Adrenal gland (tissue), 12 donors: Measurements from ENCODE around the gene ZBTB46. TPM values are rescaled to one million over a fixed set of nuclear protein-coding genes. Genes with fewer than 3 reads are reported as not detected.
"Not testable (repeated sequence)": the region's sequence is repeated elsewhere in the genome, so short reads cannot be mapped to it uniquely, and the experiment has no call there.

Source experiments
- DNase-seq, 7 donors: peaks; one replicate each; pipeline ENCODE4 v3.0.0-alpha.2; 2019 to 2020
- H3K27ac ChIP-seq, 5 donors: fragments of 200-600 bp; sonication (generic) in 4 of 5; 1 replicate in 3 of 5; 2 replicates in 2 of 5; pipeline versions ENCODE4 v1.5.1 to v1.8.0; 2016 to 2020; ENCODE audit warnings: mild to moderate bottlenecking in 1 of 5
- H3K27me3 ChIP-seq: fragments of 200-600 bp; 2 replicates; pipeline ENCODE4 v1.8.0; 2021
- H3K36me3 ChIP-seq, 2 donors: fragments of 200-600 bp; replicated peaks in 1 of 2; 1 replicate in 1 of 2; 2 replicates in 1 of 2; pipeline versions ENCODE4 v1.5.1 to v1.8.0; 2018 to 2022
- H3K4me1 ChIP-seq, 2 donors: fragments of 200-600 bp; replicated peaks in 1 of 2; 1 replicate in 1 of 2; 2 replicates in 1 of 2; pipeline versions ENCODE4 v1.5.1 to v1.8.0; 2018 to 2021
- H3K4me3 ChIP-seq, 4 donors: fragments of 200-600 bp; sonication (generic) in 3 of 4; one replicate each; pipeline ENCODE4 v1.5.1; 2016 to 2018
- H3K9me3 ChIP-seq, 3 donors: fragments of 200-600 bp; sonication (generic) in 1 of 3; replicated peaks in 1 of 3; 1 replicate in 2 of 3; 2 replicates in 1 of 3; pipeline versions ENCODE4 v1.5.1 to v1.8.0; 2016 to 2021
- CTCF ChIP-seq, 6 experiments: fragments of 450-650 bp in 4 of 6; fragments of 200-600 bp in 2 of 6; sonication (generic) in 1 of 6; IDR thresholded peaks; 1 replicate in 5 of 6; 2 replicates in 1 of 6; pipeline versions ENCODE4 v1.5.1 to v1.8.0; 2016 to 2021; ENCODE audit warnings: antibody characterized with exemption in 6 of 6, mild to moderate bottlenecking in 2 of 6, moderate library complexity in 1 of 6
- POLR2A ChIP-seq, 2 donors: fragments of 450-650 bp; IDR thresholded peaks; one replicate each; pipeline ENCODE4 v1.6.1; 2017; ENCODE audit warnings: antibody characterized with exemption in 2 of 2, mild to moderate bottlenecking in 2 of 2, moderate library complexity in 1 of 2
- WGBS, 4 donors: extraction: QIAGEN DNeasy Blood & Tissue Kit in 2 of 4; methylation state at CpG; one replicate each; pipeline versions ENCODE4 v1.1.5 to v1.1.7; 2013 to 2017; 5-methylcytosine and 5-hydroxymethylcytosine counted together
- intact Hi-C, 2 donors: fragments of 100-400 bp; cut with DNase I; formaldehyde crosslinking; loops; one replicate each; pipeline versions ENCODE4 v1.14.1 to v1.15.0; 2022 to 2023
- polyA plus RNA-seq, 3 donors: library from polyadenylated mRNA; stranded (reverse); fragments of 200-250 nt in 2 of 3; fragments of 350-450 nt in 1 of 3; fragmentation: Illumina TruSeq in 1 of 3; extraction: RNeasy Lipid Tissue Mini Kit (QIAGEN cat#74804) in 1 of 3; gene quantifications; one replicate each; pipeline ENCODE4 v1.2.3, GENCODE V29; 2013 to 2014
- total RNA-seq, 9 donors: library from RNA; depleted of rRNA in 4 of 9; stranded (reverse); fragments of >200 nt in 4 of 9; fragments of 120-200 nt in 1 of 9; fragmentation: NEBNext Ultra II Directional in 1 of 9; extraction: Animal tissue kit (Norgen Biotek cat#: 25700) in 1 of 9; gene quantifications; one replicate each; pipeline versions ENCODE4 v1.1.0 to v1.2.4, GENCODE V29; 2013 to 2023
- donor health status: healthy with polysubstance abuse.
- donor health status: Bipolar disorder and iron deficiency.
- donor health status: DM: yes; HTN: yes; CAD: no.
- donor health status: DM: no; HTN: no; CAD: no.
- donor health status: DM: no; HTN: no; CAD: no.
- donor health status: DM: yes; HTN: yes; CAD: no.

ZBTB46 gene
- total and polyA plus RNA-seq, 12 donors, result 0.77 to 22.4 (median 10.6) TPM

GRCh38 chr20:63802469-63803240 is 28.4 kb downstream of the ZBTB46 start:
- TF ChIP-seq CTCF (IDR thresholded peaks at IDR 0.05) (no peak), POLR2A (IDR thresholded peaks at IDR 0.05) (no peak)
- H3K27ac ChIP-seq, result peak overlapping the region in 1 of 5 donors; percentile 74

DNA sequence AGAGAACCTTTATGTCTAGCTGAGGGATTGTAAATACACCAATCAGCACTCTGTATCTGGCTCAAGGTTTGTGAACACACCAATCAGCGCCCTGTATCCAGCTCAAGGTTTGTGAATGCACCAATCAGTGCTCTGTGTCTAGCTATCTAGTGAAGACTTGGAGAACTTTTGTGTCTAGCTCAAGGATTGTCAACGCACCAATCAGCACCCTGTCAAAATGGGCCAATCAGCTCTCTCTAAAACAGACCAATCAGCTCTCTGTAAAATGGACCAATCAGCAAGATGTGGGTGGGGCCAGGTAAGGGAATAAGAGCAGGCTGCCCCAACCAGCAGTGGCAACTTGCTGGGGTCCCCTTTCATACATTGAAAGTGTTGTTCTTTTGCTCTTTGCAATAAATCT is 29.9 kb downstream of the ZBTB46 start:
- H3K4me3 ChIP-seq, H3K4me1 ChIP-seq, intact Hi-C loops, H3K27ac ChIP-seq, DNase-seq, H3K36me3 ChIP-seq, H3K9me3 ChIP-seq, H3K27me3 ChIP-seq: not testable (repeated sequence)
- 61 to 100% (median 97%) methylated on average over 2 of the region's 2 CpGs for WGBS, 4 donors

More at GRCh38 chr20:63802469-63803240, 28.4 kb downstream of the ZBTB46 start:
- H3K9me3 ChIP-seq, result no peaks in the 10 kb centered on the region
- intact Hi-C loops, result no loop called here
- H3K4me3 ChIP-seq, result no peak overlapping the region
- no peak for DNase-seq
- WGBS, 4 donors, result 87 to 91% (median 90%) methylated on average over 30 to 51 of the region's 51 CpGs
- H3K36me3 ChIP-seq, result no peaks in the 10 kb centered on the region
- H3K4me1 ChIP-seq, result no peaks in the 10 kb centered on the region
- H3K27me3 ChIP-seq, result no peaks in the 10 kb centered on the region

GRCh38 chr20:63800411-63800810 is 30.7 kb downstream of the ZBTB46 start:
- H3K9me3 ChIP-seq, DNase-seq, intact Hi-C loops, H3K27me3 ChIP-seq, H3K4me3 ChIP-seq, H3K36me3 ChIP-seq, H3K4me1 ChIP-seq, H3K27ac ChIP-seq: not testable (repeated sequence)
- 80 to 91% (median 90%) methylated on average over 1 to 27 of the region's 27 CpGs for WGBS, 4 donors

- 41 to 59% (median 44%) methylated on average over 4 to 5 of the region's 5 CpGs for WGBS, 4 donors
Measured at GRCh38 chr20:63799127-63799526, 31.9 kb downstream of the ZBTB46 start.

GRCh38 chr20:63797175-63797574 is 33.9 kb downstream of the ZBTB46 start:
- DNase-seq, H3K4me3 ChIP-seq, H3K27ac ChIP-seq, H3K9me3 ChIP-seq, H3K4me1 ChIP-seq, H3K36me3 ChIP-seq, intact Hi-C loops, H3K27me3 ChIP-seq: not testable (repeated sequence)
- 70 to 86% (median 81%) methylated on average over 3 of the region's 3 CpGs for WGBS, 4 donors

More at GRCh38 chr20:63799127-63799526, 31.9 kb downstream of the ZBTB46 start:
- peak in 4 of 7 donors; percentile 43 to 55 (median 50) for DNase-seq
- H3K4me3 ChIP-seq, H3K36me3 ChIP-seq, H3K27ac ChIP-seq, H3K9me3 ChIP-seq, intact Hi-C loops, H3K27me3 ChIP-seq, H3K4me1 ChIP-seq: not testable (repeated sequence)

DNA sequence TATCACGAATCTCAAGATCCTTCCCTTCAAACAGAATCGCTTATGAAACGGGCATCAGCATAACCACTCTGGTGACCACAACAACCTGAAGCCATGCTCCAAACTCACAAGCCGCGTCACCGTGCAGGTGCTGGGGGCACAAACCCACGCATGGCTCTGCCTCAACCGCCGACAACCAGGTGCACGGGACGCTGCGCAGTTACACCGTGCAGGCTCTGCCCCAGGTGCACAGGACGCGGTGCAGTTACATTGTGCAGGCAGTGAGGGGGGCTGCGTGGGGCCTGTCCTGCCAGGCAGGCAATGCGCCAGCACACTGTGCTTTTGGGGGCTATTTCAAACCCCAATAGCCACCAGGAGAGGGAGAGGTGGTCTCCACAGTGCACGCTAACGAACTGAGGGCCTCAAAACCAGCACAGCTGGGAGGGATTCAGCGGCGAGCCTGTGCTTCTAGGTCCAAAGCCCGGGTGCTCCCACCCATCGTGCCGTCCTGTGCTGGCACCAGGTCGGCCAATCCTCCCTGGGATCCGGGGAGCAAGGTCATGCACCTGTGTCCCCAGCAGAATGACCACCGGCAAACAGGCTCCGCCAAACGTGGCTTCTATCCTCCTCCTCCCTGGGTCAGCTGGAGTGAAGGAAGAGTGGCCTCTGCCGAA is 35.8 kb downstream of the ZBTB46 start:
- no peaks in the 10 kb centered on the region for H3K9me3 ChIP-seq
- DNase-seq, result no peak
- peaks cover 0 to 3% of the 10 kb centered on the region in 2 donors for H3K36me3 ChIP-seq
- TF ChIP-seq CTCF (IDR thresholded peaks at IDR 0.05) (no peak), POLR2A (IDR thresholded peaks at IDR 0.05) (no peak)
- intact Hi-C loops, result no loop called here
- no peak overlapping the region for H3K27ac ChIP-seq
- 90 to 93% (median 91%) methylated on average over 8 to 30 of the region's 30 CpGs for WGBS, 4 donors
- peaks cover 0 to 6% of the 10 kb centered on the region in 2 donors for H3K4me1 ChIP-seq
- H3K27me3 ChIP-seq, result no peaks in the 10 kb centered on the region
- no peak overlapping the region for H3K4me3 ChIP-seq
